Common myeloid progenitor, CD34-positive (primary cell): ENCODE data around the gene ATXN7.

Experiments used
- CTCF ChIA-PET: fragments of 350-600 bp; sonication (Branson Sonifier 250); formaldehyde crosslinking; loops from one replicate; lab custom pipeline; 2021; ENCODE audit warnings: antibody characterized with exemption; lab: Charles Lee
- POLR2A ChIA-PET: fragments of 350-600 bp; sonication (Branson Sonifier 250); formaldehyde crosslinking; loops from one replicate; lab custom pipeline; 2021; ENCODE audit warnings: antibody characterized with exemption; lab: Charles Lee
- DNase-seq, 3 donors: peaks; one replicate each; pipeline versions ENCODE4 v3.0.0 to v3.0.0-alpha.2; 2013
- H3K27ac ChIP-seq, 2 experiments: 1 replicate in 1 of 2; 2 replicates in 1 of 2; pipeline ENCODE4 v1.7.0; 2013; ENCODE audit warnings: inconsistent platforms in 2 of 2, low read length in 2 of 2, mild to moderate bottlenecking in 2 of 2, low read depth in 1 of 2, moderate library complexity in 1 of 2; ENCODE audit not compliant: severe bottlenecking in 2 of 2, insufficient read depth in 1 of 2, poor library complexity in 1 of 2
- H3K27me3 ChIP-seq, 5 experiments: replicated peaks in 2 of 5; 1 replicate in 3 of 5; 2 replicates in 2 of 5; pipeline versions ENCODE4 v1.6.1 to v1.7.0; 2013; ENCODE audit warnings: low read length in 4 of 5, mild to moderate bottlenecking in 2 of 5, moderate library complexity in 2 of 5, inconsistent platforms in 1 of 5; ENCODE audit not compliant: insufficient read depth in 5 of 5, control insufficient read depth in 4 of 5
- H3K36me3 ChIP-seq, 4 experiments: 1 replicate in 2 of 4; 2 replicates in 2 of 4; pipeline versions ENCODE4 v1.6.1 to v1.7.0; 2013; ENCODE audit warnings: low read length in 3 of 4, control low read depth in 1 of 4, mild to moderate bottlenecking in 1 of 4; ENCODE audit not compliant: control insufficient read depth in 4 of 4, insufficient read depth in 4 of 4
- H3K4me1 ChIP-seq, 4 experiments: 1 replicate in 3 of 4; 2 replicates in 1 of 4; pipeline versions ENCODE4 v1.6.1 to v1.7.1; 2013; ENCODE audit warnings: low read length in 3 of 4, mild to moderate bottlenecking in 3 of 4, control low read depth in 1 of 4, inconsistent platforms in 1 of 4, moderate library complexity in 1 of 4; ENCODE audit not compliant: control insufficient read depth in 4 of 4, insufficient read depth in 4 of 4; ENCODE audit errors: control extremely low read depth in 1 of 4
- H3K4me3 ChIP-seq, 7 experiments: 1 replicate in 4 of 7; 2 replicates in 3 of 7; pipeline versions ENCODE4 v1.5.1 to v1.7.0; 2013; ENCODE audit warnings: mild to moderate bottlenecking in 7 of 7, low read length in 6 of 7, moderate library complexity in 6 of 7, inconsistent platforms in 2 of 7, low read depth in 2 of 7, control low read depth in 1 of 7; ENCODE audit not compliant: insufficient read depth in 4 of 7, control insufficient read depth in 1 of 7; ENCODE audit errors: extremely low read depth in 1 of 7
- H3K9me3 ChIP-seq, 5 experiments: 1 replicate in 4 of 5; 2 replicates in 1 of 5; pipeline versions ENCODE4 v1.6.1 to v1.7.1; 2013; ENCODE audit warnings: low read length in 4 of 5, mild to moderate bottlenecking in 2 of 5, inconsistent platforms in 1 of 5, low read depth in 1 of 5, moderate library complexity in 1 of 5; ENCODE audit not compliant: control insufficient read depth in 4 of 5, insufficient read depth in 2 of 5; ENCODE audit errors: control extremely low read depth in 1 of 5
- WGBS: methylation state at CpG from one replicate; pipeline ENCODE4 v1.1.5; 2013; ENCODE audit not compliant: insufficient coverage; 5-methylcytosine and 5-hydroxymethylcytosine counted together

ATXN7 gene

DNA sequence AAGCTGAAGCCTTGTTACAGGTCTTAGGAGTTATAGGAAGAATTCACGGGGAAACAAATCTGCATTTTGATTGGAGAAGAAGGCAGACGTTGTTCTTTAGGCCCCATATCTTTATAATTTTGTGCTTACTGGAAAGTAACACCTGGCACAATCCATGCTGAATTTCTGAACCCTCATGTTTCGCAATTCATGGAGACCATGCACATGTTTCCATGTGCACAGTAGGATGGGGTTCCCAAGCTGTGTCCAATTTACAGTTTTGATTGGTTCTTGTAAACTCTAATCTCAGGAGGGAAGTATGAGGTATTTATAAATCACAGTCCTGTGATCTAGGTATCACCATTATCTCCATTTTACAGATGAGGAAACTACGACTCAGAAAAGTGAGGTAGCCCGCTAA is 56.3 kb downstream of the ATXN7 start:
- DNase-seq = no peak
- peaks cover 11 to 65% (median 26%) of the 10 kb centered on the region in 4 experiments for H3K36me3 ChIP-seq
- peaks cover 3 to 20% (median 6%) of the 10 kb centered on the region in 4 experiments for H3K4me1 ChIP-seq
- ChIA-PET POLR2A (interaction anchor here (0.6 kb wide), 1 partner anchor 19 kb away, joined by 4 read pairs; no protein-coding TSS in a partner anchor), CTCF (interaction anchor here (1.8 kb wide), 1 partner anchor 73 kb away, joined by 5 read pairs; no protein-coding TSS in a partner anchor)
- 90% methylated on average over 5 of the region's 5 CpGs for WGBS
- H3K4me3 ChIP-seq = no peak overlapping the region
- no peaks in the 10 kb centered on the region for H3K9me3 ChIP-seq
- no peaks in the 10 kb centered on the region for H3K27me3 ChIP-seq
- no peak overlapping the region for H3K27ac ChIP-seq

DNA sequence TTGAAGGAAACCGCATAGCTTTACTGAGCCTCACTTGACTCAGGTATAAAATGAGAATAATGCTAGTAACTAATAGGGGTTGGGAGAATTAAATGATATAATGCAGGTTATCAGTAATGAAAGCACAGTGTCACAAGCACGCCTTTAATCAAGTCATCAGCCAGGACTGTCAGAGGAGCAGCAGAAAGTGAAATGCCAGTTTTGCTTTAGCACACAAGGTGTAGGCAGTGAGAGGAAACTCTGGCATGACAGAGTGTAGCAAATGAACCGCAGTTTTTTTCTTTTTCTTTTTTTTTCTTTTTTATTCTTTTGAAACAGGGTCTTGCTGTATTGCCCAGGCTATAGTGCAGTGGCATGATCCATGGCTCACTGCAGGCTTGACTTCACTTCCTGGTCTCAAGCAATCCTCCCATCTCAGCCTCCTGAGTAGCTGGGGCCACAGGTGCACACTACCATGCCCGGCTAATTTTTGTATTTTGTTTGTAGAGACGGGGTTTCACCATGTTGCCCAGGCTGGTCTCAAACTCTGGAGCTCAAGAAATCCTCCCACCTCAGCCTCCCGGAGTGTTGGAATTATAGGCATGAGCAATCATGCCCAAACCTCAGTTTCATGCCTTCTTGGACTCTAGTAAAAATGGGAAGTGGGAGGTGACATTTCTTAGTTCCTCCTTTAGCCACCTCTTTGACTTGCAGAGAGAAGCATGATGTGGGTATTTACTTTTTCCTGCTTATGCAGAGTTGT is 58.2 kb downstream of the ATXN7 start:
- Histone ChIP-seq H3K36me3 (peaks cover 13 to 72% (median 31%) of the 10 kb centered on the region in 4 experiments), H3K9me3 (no peaks in the 10 kb centered on the region), H3K27me3 (no peaks in the 10 kb centered on the region), H3K27ac (peak overlapping the region in 1 of 2 experiments; percentile 1), H3K4me1 (peaks cover 3 to 20% (median 6%) of the 10 kb centered on the region in 4 experiments), H3K4me3 (no peak overlapping the region)
- 100% methylated on average over 3 of the region's 6 CpGs for WGBS
- ChIA-PET CTCF (no interaction called here), POLR2A (interaction anchor here (1.0 kb wide), 1 partner anchor 11 kb away, joined by 4 read pairs; no protein-coding TSS in a partner anchor)
- peak; percentile 42 to 81 (median 77) for DNase-seq

- peak overlapping the region in 1 of 2 experiments; percentile 1 for H3K27ac ChIP-seq
- ChIA-PET CTCF (interaction anchor here (1.1 kb wide), 1 partner anchor 39 kb away, joined by 3 read pairs; no protein-coding TSS in a partner anchor), POLR2A (interaction anchor here (1.0 kb wide), 1 partner anchor 10 kb away, joined by 4 read pairs; no protein-coding TSS in a partner anchor)
- H3K4me1 ChIP-seq = peaks cover 3 to 23% (median 6%) of the 10 kb centered on the region in 4 experiments
- DNase-seq = no peak
- no peaks in the 10 kb centered on the region for H3K27me3 ChIP-seq
- no peak overlapping the region for H3K4me3 ChIP-seq
- peaks cover 9 to 65% (median 29%) of the 10 kb centered on the region in 4 experiments for H3K36me3 ChIP-seq
- no peaks in the 10 kb centered on the region for H3K9me3 ChIP-seq
- WGBS = 100% methylated on average over 1 of the region's 2 CpGs
These were observed 59.0 kb downstream of the ATXN7 start for GRCh38 chr3:63922491-63923199.

DNA sequence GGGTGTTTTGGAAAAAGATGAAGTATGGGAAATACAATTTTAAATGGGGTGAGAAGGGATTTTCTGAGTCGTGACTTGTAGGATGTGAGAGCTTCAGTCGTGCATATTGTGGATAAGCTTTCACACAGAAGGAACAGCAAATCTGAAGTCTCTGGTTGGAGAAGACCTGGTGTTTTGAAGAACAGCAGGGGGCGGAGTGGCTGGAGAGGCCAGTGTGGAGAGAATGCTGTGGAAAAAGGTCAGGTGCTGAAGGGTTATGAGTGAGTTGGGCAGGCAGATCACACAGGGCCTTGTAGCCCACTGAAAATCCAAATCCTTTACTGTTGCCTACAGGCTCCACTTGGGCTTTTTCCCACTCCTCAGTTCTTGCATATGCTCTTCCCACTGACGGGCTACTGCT is 62.6 kb downstream of the ATXN7 start:
- CTCF ChIA-PET = no interaction called here
- no peaks in the 10 kb centered on the region for H3K9me3 ChIP-seq
- WGBS = 100% methylated on average over 4 of the region's 4 CpGs
- POLR2A ChIA-PET = no interaction called here
- no peaks in the 10 kb centered on the region for H3K27me3 ChIP-seq
- DNase-seq = no peak
- H3K4me1 ChIP-seq = peaks cover 3 to 24% (median 6%) of the 10 kb centered on the region in 4 experiments
- H3K27ac ChIP-seq = no peak overlapping the region
- no peak overlapping the region for H3K4me3 ChIP-seq
- peaks cover 8 to 47% (median 23%) of the 10 kb centered on the region in 4 experiments for H3K36me3 ChIP-seq

- Histone ChIP-seq H3K27me3 (no peaks in the 10 kb centered on the region), H3K9me3 (no peaks in the 10 kb centered on the region), H3K4me1 (peaks cover 3 to 24% (median 5%) of the 10 kb centered on the region in 4 experiments), H3K4me3 (no peak overlapping the region), H3K36me3 (peaks cover 8 to 48% (median 23%) of the 10 kb centered on the region in 4 experiments), H3K27ac (no peak overlapping the region)
- WGBS = 90% methylated on average over 3 of the region's 10 CpGs
- ChIA-PET CTCF (interaction anchor here (1.0 to 2.6 kb wide), 4 partner anchors 10 to 70 kb away, joined by 3 to 9 read pairs (median 4); no protein-coding TSS in a partner anchor), POLR2A (no interaction called here)
- peak in 1 of 3 donors; percentile 45 for DNase-seq
These were observed 64.0 kb downstream of the ATXN7 start for GRCh38 chr3:63927422-63928280.

- Histone ChIP-seq H3K36me3 (peaks cover 0 to 24% (median 7%) of the 10 kb centered on the region in 4 experiments), H3K4me3 (no peak overlapping the region), H3K27ac (no peak overlapping the region), H3K4me1 (peaks cover 11 to 44% (median 24%) of the 10 kb centered on the region in 4 experiments), H3K27me3 (no peaks in the 10 kb centered on the region), H3K9me3 (no peaks in the 10 kb centered on the region)
- DNase-seq = no peak
- 90% methylated on average over 2 of the region's 3 CpGs for WGBS
- CTCF ChIA-PET = interaction anchor here (1.1 kb wide), 1 partner anchor 16 kb away, joined by 3 read pairs; no protein-coding TSS in a partner anchor
- POLR2A ChIA-PET = no interaction called here
These were observed 67.6 kb downstream of the ATXN7 start for GRCh38 chr3:63931290-63931689.
